ACC112 (cell line): ENCODE measurements around the gene FGFBP2.

Experiments used
- H2AFZ ChIP-seq: fragments of 200-600 bp; sonication (generic); one replicate; pipeline ENCODE4 v1.6.0; 2017; ENCODE audit warnings: antibody characterized with exemption, low read length; ENCODE audit not compliant: unreplicated experiment
- H3K27ac ChIP-seq: fragments of 200-600 bp; sonication (generic); 2 replicates; pipeline ENCODE4 v1.5.1; 2014; ENCODE audit warnings: low read depth, mild to moderate bottlenecking, antibody characterized with exemption, low read length, moderate library complexity
- H3K27me3 ChIP-seq: fragments of 200-600 bp; sonication (generic); 2 replicates; pipeline ENCODE4 v1.6.1; 2014; ENCODE audit warnings: mild to moderate bottlenecking, antibody characterized with exemption, low read length, moderate library complexity, mixed read lengths; ENCODE audit not compliant: insufficient read depth
- H3K36me3 ChIP-seq: fragments of 200-600 bp; sonication (generic); 2 replicates; pipeline ENCODE4 v1.6.1; 2016; ENCODE audit warnings: mild to moderate bottlenecking, antibody characterized with exemption, low read length, moderate library complexity, mixed read lengths; ENCODE audit not compliant: insufficient read depth
- H3K4me1 ChIP-seq: fragments of 200-600 bp; sonication (generic); one replicate; pipeline ENCODE4 v1.6.1; 2016; ENCODE audit warnings: low read length, mixed read lengths; ENCODE audit not compliant: insufficient read depth, unreplicated experiment, control insufficient read depth
- H3K4me3 ChIP-seq: fragments of 200-600 bp; sonication (generic); 2 replicates; pipeline ENCODE4 v1.5.1; 2014; ENCODE audit warnings: mild to moderate bottlenecking, low read depth, low read length
- H3K79me2 ChIP-seq: fragments of 200-600 bp; sonication (generic); one replicate; pipeline ENCODE4 v1.6.0; 2016; ENCODE audit warnings: low read length; ENCODE audit not compliant: control insufficient read depth, unreplicated experiment, insufficient read depth

Gene FGFBP2, protein sequence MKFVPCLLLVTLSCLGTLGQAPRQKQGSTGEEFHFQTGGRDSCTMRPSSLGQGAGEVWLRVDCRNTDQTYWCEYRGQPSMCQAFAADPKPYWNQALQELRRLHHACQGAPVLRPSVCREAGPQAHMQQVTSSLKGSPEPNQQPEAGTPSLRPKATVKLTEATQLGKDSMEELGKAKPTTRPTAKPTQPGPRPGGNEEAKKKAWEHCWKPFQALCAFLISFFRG

GRCh38 chr4:15963001-15963451 lies at the start of gene FGFBP2:
TSS of gene FGFBP2 (minus strand) at chr4:15963175. CDS start at chr4:15963129, 46 bp downstream.
- H3K79me2 ChIP-seq: no peaks in the 10 kb centered on the region
- H3K36me3 ChIP-seq: no peaks in the 10 kb centered on the region
- peaks cover 25% of the 10 kb centered on the region for H3K27me3 ChIP-seq
- H3K4me1 ChIP-seq: no peaks in the 10 kb centered on the region
- no peak within 1 kb of the TSS for H3K4me3 ChIP-seq
- no peak within 1 kb of the TSS for H3K27ac ChIP-seq
- H2AFZ ChIP-seq: no peak within 1 kb of the TSS

- Histone ChIP-seq H3K27me3 (peaks cover 21% of the 10 kb centered on the region), H3K4me1 (no peaks in the 10 kb centered on the region), H3K36me3 (no peaks in the 10 kb centered on the region), H3K4me3 (no peak overlapping the region), H2AFZ (no peak overlapping the region), H3K79me2 (no peaks in the 10 kb centered on the region), H3K27ac (no peak overlapping the region)
Measured at GRCh38 chr4:16011173-16011572, 48.2 kb upstream of the FGFBP2 start.

- Histone ChIP-seq H3K4me3 (no peak overlapping the region), H3K79me2 (no peaks in the 10 kb centered on the region), H3K36me3 (no peaks in the 10 kb centered on the region), H3K27ac (no peak overlapping the region), H3K27me3 (peaks cover 31% of the 10 kb centered on the region), H2AFZ (no peak overlapping the region), H3K4me1 (no peaks in the 10 kb centered on the region)
Measured at GRCh38 chr4:16009153-16009552, 46.2 kb upstream of the FGFBP2 start.

DNA sequence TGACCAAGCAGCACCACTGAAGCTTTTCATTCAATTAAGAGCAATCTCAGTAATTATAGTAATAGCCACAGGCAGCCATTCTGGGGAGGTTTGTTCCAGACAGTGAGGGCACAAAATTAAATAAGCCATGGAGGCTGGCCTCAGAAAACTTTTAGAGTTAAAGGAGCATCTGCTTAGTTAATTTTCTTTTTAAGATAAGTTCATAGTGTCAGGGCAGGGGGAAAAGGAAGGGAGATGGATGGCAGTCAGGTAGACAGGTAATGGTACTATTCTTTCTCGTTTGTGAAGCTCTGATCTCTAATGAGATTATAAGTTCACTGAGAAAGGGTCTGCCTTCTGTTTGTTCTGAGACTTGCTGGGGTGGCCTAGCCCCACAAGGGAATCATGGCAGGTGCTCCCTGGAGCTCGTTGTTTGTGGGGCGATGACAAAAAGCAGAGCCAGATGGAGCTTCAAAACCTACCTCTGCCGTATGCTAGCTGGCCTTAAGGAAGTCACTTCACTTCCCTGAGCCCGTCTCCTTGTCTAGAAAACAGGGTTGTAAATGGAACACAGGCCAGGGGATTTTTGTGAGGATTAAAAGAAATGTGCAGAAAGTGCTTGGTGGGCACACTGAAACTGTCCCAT lies 44.6 kb upstream of the FGFBP2 start:
- Histone ChIP-seq H2AFZ (no peak overlapping the region), H3K4me1 (no peaks in the 10 kb centered on the region), H3K36me3 (no peaks in the 10 kb centered on the region), H3K27me3 (peaks cover 46% of the 10 kb centered on the region), H3K4me3 (no peak overlapping the region), H3K79me2 (no peaks in the 10 kb centered on the region), H3K27ac (no peak overlapping the region)

GRCh38 chr4:16006771-16007446 lies 43.9 kb upstream of the FGFBP2 start:
- H3K27me3 ChIP-seq: peaks cover 46% of the 10 kb centered on the region
- no peaks in the 10 kb centered on the region for H3K36me3 ChIP-seq
- no peak overlapping the region for H3K27ac ChIP-seq
- no peak overlapping the region for H3K4me3 ChIP-seq
- no peak overlapping the region for H2AFZ ChIP-seq
- H3K79me2 ChIP-seq: no peaks in the 10 kb centered on the region
- H3K4me1 ChIP-seq: no peaks in the 10 kb centered on the region

DNA sequence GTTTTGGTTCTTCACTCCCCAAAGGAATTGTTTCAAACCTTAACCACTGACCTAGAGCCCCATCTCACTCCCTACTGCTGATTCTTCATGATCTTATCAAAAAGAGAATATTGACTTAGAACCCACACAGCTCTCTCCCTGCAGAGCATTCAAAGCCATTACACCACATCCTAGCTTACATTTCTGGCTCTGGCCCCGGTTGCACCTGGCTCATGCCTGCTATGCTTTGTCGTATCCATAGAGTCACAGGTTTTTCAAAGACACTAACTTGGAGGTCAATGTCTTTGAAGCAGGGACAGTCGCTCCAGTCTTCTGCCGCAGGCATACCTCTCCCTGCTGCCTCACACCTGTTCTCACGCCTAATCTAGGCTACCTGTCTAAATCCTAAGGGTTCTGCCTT lies 42.7 kb upstream of the FGFBP2 start:
- peaks cover 46% of the 10 kb centered on the region for H3K27me3 ChIP-seq
- no peak overlapping the region for H2AFZ ChIP-seq
- H3K36me3 ChIP-seq: no peaks in the 10 kb centered on the region
- H3K79me2 ChIP-seq: no peaks in the 10 kb centered on the region
- no peak overlapping the region for H3K27ac ChIP-seq
- H3K4me3 ChIP-seq: no peak overlapping the region
- H3K4me1 ChIP-seq: no peaks in the 10 kb centered on the region

GRCh38 chr4:16001484-16001858 lies 38.5 kb upstream of the FGFBP2 start:
- H3K36me3 ChIP-seq: no peaks in the 10 kb centered on the region
- no peak overlapping the region for H3K4me3 ChIP-seq
- no peak overlapping the region for H3K27ac ChIP-seq
- H3K4me1 ChIP-seq: no peaks in the 10 kb centered on the region
- H3K79me2 ChIP-seq: no peaks in the 10 kb centered on the region
- H3K27me3 ChIP-seq: peaks cover 56% of the 10 kb centered on the region
- no peak overlapping the region for H2AFZ ChIP-seq

DNA sequence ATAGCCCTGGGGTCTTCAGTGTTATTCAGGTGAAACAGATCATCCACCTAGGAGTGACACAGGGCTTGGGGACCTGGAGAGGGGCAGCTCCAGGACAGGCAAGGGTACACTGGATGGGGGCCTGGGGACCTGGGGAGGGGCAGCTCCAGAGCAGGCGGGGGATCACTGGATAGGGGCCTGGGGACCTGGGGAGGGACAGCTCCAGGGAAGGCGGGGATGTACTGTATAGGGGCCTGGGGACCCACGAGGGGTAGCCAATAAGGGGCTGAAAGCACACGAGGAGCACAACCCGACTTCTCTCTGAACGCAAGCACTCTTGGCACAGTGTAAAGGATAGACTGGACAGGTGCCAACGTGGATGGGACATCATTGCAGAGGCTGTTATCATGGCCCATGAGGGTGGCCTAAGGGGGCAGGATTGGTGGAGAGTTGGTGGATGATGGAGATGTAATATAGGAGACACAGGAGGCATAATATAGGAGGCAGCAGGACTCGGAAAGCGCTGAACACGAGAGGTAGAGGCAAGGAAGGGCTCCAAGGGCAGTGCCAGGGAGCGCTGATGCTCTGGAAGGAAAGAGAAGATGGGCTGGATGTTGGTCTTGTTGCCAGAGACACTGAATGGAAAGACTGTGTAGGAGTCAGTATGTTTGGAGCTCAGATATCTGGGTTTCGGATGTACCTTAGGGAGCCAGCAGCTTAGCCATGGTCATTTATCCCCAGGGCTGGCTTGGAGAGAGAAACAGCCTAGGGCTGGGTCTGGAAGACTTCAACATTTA lies 37.9 kb upstream of the FGFBP2 start:
- H2AFZ ChIP-seq: no peak overlapping the region
- H3K79me2 ChIP-seq: no peaks in the 10 kb centered on the region
- H3K4me3 ChIP-seq: no peak overlapping the region

GRCh38 chr4:15996773-15997172 lies 33.8 kb upstream of the FGFBP2 start:
- Histone ChIP-seq H3K27me3 (peaks cover 67% of the 10 kb centered on the region), H3K27ac (no peak overlapping the region), H3K36me3 (no peaks in the 10 kb centered on the region), H3K4me1 (no peaks in the 10 kb centered on the region), H3K79me2 (no peaks in the 10 kb centered on the region), H3K4me3 (no peak overlapping the region), H2AFZ (no peak overlapping the region)

More for the DNA sequence above, 37.9 kb upstream of the FGFBP2 start:
- no peaks in the 10 kb centered on the region for H3K4me1 ChIP-seq
- H3K27ac ChIP-seq: no peak overlapping the region
- H3K36me3 ChIP-seq: no peaks in the 10 kb centered on the region
- peaks cover 51% of the 10 kb centered on the region for H3K27me3 ChIP-seq

GRCh38 chr4:15995826-15996225 lies 32.9 kb upstream of the FGFBP2 start:
- H2AFZ ChIP-seq: no peak overlapping the region
- no peaks in the 10 kb centered on the region for H3K79me2 ChIP-seq
- H3K4me3 ChIP-seq: no peak overlapping the region
- H3K4me1 ChIP-seq: no peaks in the 10 kb centered on the region
- H3K27me3 ChIP-seq: peaks cover 70% of the 10 kb centered on the region
- no peak overlapping the region for H3K27ac ChIP-seq
- no peaks in the 10 kb centered on the region for H3K36me3 ChIP-seq
